Effector memory CD4-positive, alpha-beta T cell (primary cell): Measurements from ENCODE around the gene AIMP2.
A peak's percentile ranks its signal among the peaks of the same experiment; 100 is the strongest.

ENCODE experiments used
- DNase-seq, 3 donors: peaks; one replicate each; pipeline ENCODE4 v3.0.0-alpha.2; 2020
- H3K27ac ChIP-seq: 2 replicates; pipeline ENCODE4 v1.7.0; 2013; ENCODE audit warnings: mild to moderate bottlenecking, low read length, moderate library complexity; ENCODE audit not compliant: insufficient read depth, poor library complexity, severe bottlenecking
- H3K27me3 ChIP-seq: replicated peaks from 2 replicates; pipeline ENCODE4 v1.7.0; 2013; ENCODE audit warnings: mild to moderate bottlenecking, low read length; ENCODE audit not compliant: insufficient read depth, control insufficient read depth, poor library complexity, severe bottlenecking
- H3K36me3 ChIP-seq: 2 replicates; pipeline ENCODE4 v1.7.0; 2013; ENCODE audit warnings: mild to moderate bottlenecking, low read length, moderate library complexity; ENCODE audit not compliant: control insufficient read depth, insufficient read depth
- H3K4me1 ChIP-seq: 2 replicates; pipeline ENCODE4 v1.7.0; 2013; ENCODE audit warnings: low read length, mild to moderate bottlenecking; ENCODE audit not compliant: control insufficient read depth, insufficient read depth, poor library complexity, severe bottlenecking
- H3K4me3 ChIP-seq: 2 replicates; pipeline ENCODE4 v1.7.0; 2013; ENCODE audit warnings: low read length, low read depth, mild to moderate bottlenecking; ENCODE audit not compliant: insufficient read depth, poor library complexity, severe bottlenecking
- H3K9me3 ChIP-seq: 2 replicates; pipeline ENCODE4 v1.7.0; 2013; ENCODE audit warnings: mild to moderate bottlenecking, low read length, moderate library complexity; ENCODE audit not compliant: control insufficient read depth

The AIMP2 gene

DNA sequence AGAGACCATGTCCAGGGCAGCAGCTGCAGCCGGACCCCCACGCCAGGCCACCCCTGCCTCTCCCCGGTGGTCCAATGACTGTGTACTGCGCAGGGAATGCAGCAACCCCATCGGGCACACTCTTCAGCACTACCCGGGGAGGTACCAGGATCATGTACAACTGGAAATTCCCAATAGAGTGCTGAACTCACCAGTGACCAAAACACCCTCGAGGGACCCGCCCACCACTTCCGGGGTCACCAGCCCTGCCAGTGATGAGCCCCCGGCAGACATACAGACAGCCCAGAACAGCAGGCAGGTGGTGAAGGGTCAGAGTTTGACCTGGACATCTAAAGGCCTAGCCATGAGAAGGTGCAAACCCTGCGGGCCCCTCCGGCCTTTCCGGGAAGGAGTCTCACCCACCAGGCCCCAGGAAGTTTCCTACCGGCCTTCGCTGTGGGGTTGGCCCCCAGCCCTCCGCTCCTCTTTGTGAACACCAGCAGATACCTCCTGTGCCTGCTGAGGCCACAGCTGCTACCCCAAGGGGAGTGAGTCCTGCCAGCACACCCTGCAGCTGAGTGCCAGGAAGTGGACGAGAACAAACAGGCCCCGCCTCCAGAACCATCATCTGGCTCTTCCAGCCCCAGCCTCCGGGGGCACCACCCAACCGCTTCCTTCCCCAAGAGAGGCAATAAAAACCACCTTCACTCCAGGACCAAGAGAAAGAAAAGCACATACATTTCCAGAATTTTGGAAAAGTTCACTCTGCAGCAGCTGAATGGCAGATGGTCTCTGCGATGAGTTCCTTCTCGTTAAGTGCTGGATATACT is 17.1 kb downstream of the AIMP2 start:
- Histone ChIP-seq H3K27ac (peak overlapping the region; percentile 47), H3K27me3 (no peaks in the 10 kb centered on the region), H3K9me3 (no peaks in the 10 kb centered on the region), H3K4me3 (peak overlapping the region; percentile 29), H3K4me1 (peaks cover 17% of the 10 kb centered on the region), H3K36me3 (peaks cover 50% of the 10 kb centered on the region)
- peak; percentile 40 to 57 (median 41) for DNase-seq

DNA sequence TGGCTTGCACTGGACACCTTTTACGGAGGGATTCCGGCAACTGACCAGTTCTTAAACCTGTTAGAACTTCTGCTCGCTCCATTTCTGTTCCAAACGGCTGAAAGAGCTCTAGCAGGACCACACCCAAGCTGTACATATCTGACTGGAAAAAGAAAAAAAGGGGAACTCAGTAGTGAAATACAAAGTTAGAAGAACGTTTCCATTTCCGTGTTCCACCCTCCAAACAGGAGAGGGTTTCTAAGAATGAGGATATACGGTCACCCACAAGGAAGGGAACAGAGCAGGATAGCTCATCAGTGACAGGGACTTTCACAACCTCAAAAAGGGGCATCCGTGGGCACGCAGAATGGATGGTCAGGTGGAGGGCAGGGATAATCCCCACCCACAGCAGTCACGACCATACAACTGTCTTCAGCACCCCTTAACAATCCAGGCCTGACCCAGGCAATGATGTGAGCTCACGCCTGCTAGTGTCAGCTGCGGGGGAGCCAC is 17.8 kb downstream of the AIMP2 start:
- no peaks in the 10 kb centered on the region for H3K27me3 ChIP-seq
- H3K36me3 ChIP-seq, result peaks cover 47% of the 10 kb centered on the region
- peak overlapping the region; percentile 29 for H3K4me3 ChIP-seq
- DNase-seq, result no peak
- no peaks in the 10 kb centered on the region for H3K9me3 ChIP-seq
- H3K27ac ChIP-seq, result no peak overlapping the region
- H3K4me1 ChIP-seq, result peaks cover 17% of the 10 kb centered on the region

DNA sequence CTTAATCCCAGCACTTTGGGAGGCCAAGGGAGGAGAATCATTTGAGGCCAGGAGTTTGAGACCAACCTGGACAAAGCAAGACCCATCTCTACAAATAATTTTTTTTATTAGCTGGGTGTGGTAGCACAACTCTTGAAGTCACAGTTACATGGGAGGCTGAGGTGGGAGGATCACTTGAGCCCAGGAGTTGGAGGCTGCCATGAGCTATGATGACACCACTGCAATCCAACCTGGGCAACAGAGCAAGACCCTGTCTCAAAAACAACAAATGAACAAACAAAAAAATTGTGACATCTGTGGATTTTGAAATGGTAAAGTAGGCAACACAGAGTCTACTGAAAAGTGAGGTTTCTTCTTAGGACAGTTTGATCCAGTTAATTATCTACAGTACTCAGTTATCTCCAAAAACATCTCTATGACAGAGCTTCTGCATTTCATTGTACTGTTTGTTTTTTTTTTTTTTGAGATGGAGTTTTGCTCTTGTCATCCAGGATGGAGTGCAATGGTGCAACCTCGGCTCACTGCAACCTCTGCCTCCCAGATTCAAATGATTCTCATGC is 18.8 kb downstream of the AIMP2 start:
- no peaks in the 10 kb centered on the region for H3K9me3 ChIP-seq
- no peak overlapping the region for H3K27ac ChIP-seq
- peaks cover 37% of the 10 kb centered on the region for H3K36me3 ChIP-seq
- H3K4me1 ChIP-seq, result peaks cover 17% of the 10 kb centered on the region
- no peak overlapping the region for H3K4me3 ChIP-seq
- DNase-seq, result no peak
- H3K27me3 ChIP-seq, result no peaks in the 10 kb centered on the region

DNA sequence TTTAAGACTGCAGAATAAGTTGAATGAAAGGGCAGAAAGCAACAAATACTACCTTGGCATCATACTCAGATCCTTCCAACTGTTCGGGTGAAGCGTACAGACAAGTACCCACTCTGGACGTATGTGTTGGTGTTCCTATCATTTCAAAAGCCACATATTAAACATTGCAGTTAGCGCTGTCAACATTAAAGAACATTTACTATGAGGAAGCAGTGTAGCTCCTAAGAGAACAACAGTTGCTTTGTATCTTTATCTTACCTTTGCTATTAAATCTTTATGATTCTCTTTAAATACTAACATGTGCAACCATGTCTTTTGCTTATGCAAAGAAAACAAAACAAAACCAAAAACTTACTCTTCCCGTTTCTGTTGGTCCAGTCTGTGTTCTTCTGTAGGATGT is 19.5 kb downstream of the AIMP2 start:
- no peak for DNase-seq
- Histone ChIP-seq H3K4me1 (peaks cover 17% of the 10 kb centered on the region), H3K36me3 (peaks cover 31% of the 10 kb centered on the region), H3K4me3 (no peak overlapping the region), H3K27ac (no peak overlapping the region), H3K27me3 (no peaks in the 10 kb centered on the region), H3K9me3 (no peaks in the 10 kb centered on the region)

DNA sequence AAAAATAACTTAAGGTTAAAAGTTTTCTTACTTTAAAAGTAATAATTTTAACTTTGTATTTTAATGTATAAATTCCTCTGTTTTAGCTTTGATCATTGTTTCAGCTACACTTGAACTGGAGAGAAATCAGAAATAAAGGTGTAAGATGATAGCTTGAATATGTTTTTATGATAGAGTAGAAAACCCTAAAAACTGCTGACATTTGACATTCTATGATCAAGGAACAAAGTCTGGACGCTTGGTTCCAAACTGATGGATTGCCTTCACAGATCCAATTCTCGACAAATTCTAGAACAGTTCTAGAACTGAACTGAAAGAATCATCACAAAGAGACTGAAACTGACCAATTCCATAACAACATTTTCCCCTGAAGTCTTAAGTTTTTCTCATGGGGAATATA is 21.9 kb downstream of the AIMP2 start, which contains the start of gene ANKRD61:
TSS of gene ANKRD61 (plus strand) at position 389 of the 400 bp plus-strand sequence. CDS start at position 389, 0 bp downstream.
- Histone ChIP-seq H3K9me3 (no peaks in the 10 kb centered on the region), H3K4me3 (no peak within 1 kb of the TSS), H3K27me3 (no peaks in the 10 kb centered on the region), H3K36me3 (peaks cover 37% of the 10 kb centered on the region), H3K27ac (no peak within 1 kb of the TSS), H3K4me1 (peaks cover 12% of the 10 kb centered on the region)
- DNase-seq, result no peak

DNA sequence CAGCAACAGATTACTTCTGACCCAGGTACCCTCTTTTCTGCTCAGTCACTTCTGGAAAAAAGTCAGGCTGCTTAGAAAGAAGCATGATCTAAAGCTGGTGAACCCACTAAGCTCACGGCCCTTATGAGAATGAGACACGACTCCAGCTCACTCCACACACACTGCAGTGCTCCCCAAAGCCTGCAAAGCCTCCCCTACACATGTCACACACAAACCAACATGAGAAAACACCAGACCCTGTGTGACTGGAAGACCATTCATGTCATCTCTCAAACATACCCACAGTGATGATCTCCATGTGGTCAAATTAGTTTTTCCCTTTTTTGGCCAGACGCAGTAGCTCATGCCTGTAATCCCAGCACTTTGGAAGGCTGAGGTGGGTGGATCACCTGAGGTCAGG is 22.5 kb downstream of the AIMP2 start:
- H3K4me3 ChIP-seq, result no peak overlapping the region
- no peaks in the 10 kb centered on the region for H3K9me3 ChIP-seq
- H3K27me3 ChIP-seq, result no peaks in the 10 kb centered on the region
- no peak for DNase-seq
- H3K4me1 ChIP-seq, result peaks cover 6% of the 10 kb centered on the region
- H3K36me3 ChIP-seq, result peaks cover 42% of the 10 kb centered on the region
- H3K27ac ChIP-seq, result no peak overlapping the region

DNA sequence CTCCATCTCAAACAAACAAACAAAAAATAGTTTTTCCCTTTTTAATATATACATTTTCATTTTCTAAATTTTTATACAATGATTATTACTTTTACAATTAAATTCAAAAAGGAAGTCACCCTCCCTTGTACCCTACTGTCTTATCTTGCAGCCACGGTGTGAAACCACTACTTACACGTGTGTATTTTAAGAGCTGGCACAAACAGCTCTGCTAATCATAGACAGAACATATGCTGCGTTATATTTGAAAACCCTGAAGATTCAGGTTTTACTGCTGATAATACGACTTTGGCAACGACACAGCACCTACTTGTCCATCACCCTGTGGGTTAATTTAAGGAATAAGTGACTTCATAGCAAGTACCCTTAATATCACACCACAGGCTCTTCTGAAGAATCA is 23.1 kb downstream of the AIMP2 start:
- no peak for DNase-seq
- Histone ChIP-seq H3K4me1 (peaks cover under 1% of the 10 kb centered on the region), H3K36me3 (peaks cover 40% of the 10 kb centered on the region), H3K4me3 (no peak overlapping the region), H3K27me3 (no peaks in the 10 kb centered on the region), H3K9me3 (no peaks in the 10 kb centered on the region), H3K27ac (no peak overlapping the region)

DNA sequence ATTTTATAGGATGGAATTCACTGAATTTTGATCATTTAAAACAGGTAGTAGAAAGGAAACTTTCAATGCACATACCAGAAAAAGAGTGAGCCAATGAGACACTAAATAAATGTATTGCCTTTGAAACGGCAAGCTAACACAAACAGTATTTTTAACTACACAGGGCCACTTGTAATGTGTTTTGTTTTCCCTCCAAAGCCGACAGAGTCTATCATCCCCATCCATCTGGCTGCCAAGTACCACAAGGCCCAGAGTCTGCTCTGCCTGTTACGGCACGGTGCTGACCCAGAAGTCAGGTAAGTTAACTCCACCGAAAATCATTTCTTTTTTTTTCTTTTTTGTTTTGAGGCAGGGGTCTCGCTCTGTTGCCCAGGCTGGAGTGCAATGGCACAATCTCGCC is 23.6 kb downstream of the AIMP2 start:
- Histone ChIP-seq H3K9me3 (no peaks in the 10 kb centered on the region), H3K27me3 (no peaks in the 10 kb centered on the region), H3K27ac (no peak overlapping the region), H3K36me3 (peaks cover 35% of the 10 kb centered on the region), H3K4me1 (no peaks in the 10 kb centered on the region), H3K4me3 (no peak overlapping the region)
- DNase-seq, result no peak

DNA sequence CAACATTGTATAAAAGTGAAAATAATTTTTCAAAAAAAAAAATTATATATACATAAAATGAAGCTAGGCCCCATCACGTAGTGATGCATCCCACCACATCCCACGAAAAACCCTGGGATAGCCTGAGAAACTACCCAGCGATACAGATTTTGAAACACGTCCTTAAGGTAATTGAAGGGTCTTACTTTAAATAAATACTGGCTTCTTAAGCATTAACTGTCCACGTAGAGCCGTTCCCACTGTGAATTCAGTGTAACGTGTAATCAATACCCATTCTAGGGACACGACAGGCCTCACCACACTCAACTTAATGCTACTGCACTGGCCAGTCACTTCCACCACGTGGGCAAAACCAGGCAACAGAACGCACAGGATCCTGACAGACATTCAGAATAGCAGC is 26.1 kb downstream of the AIMP2 start:
- H3K4me1 ChIP-seq, result no peaks in the 10 kb centered on the region
- no peak overlapping the region for H3K4me3 ChIP-seq
- no peak for DNase-seq
- no peaks in the 10 kb centered on the region for H3K9me3 ChIP-seq
- no peaks in the 10 kb centered on the region for H3K27me3 ChIP-seq
- peaks cover 40% of the 10 kb centered on the region for H3K36me3 ChIP-seq
- no peak overlapping the region for H3K27ac ChIP-seq

DNA sequence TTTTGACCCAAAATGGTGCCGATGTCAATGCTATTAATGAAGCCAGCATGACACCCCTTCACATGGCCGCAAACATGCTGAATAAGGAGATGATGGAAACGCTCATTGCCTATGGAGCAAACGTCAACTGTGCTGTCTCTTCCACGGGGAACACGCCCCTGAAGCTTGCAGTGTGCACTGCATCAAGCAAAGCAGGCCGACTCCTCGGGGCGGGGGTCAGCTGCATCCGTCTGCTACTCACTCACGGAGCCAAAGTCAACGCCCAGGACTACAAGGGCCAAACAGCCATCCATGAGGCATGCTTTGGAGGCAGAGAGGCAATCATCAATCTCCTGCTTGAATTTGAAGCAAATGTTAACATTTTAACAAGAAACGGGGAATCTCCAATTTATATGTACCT is 26.6 kb downstream of the AIMP2 start:
- Histone ChIP-seq H3K9me3 (no peaks in the 10 kb centered on the region), H3K4me1 (no peaks in the 10 kb centered on the region), H3K27ac (no peak overlapping the region), H3K4me3 (no peak overlapping the region), H3K36me3 (peaks cover 42% of the 10 kb centered on the region), H3K27me3 (no peaks in the 10 kb centered on the region)
- no peak for DNase-seq
